MM.1S (cell line): ENCODE results near the gene RNF187.
A peak's percentile ranks its signal among the peaks of the same experiment; 100 is the strongest.

Experiments
- DNase-seq: peaks from one replicate; pipeline ENCODE4 v3.0.0-alpha.2; 2015
- H2AFZ ChIP-seq: fragments of 300-600 bp; sonication (generic); 2 replicates; pipeline ENCODE4 v1.6.0; 2016; ENCODE audit warnings: antibody characterized with exemption, low read length
- H3F3A ChIP-seq: fragments of 300-600 bp; sonication (generic); 2 replicates; pipeline ENCODE4 v1.6.1; 2016; ENCODE audit warnings: mild to moderate bottlenecking, antibody characterized with exemption, low read length, moderate library complexity, mixed read lengths; ENCODE audit not compliant: insufficient read depth
- H3K27ac ChIP-seq: fragments of 300-600 bp; sonication (generic); 2 replicates; pipeline ENCODE4 v1.5.1; 2016; ENCODE audit warnings: mild to moderate bottlenecking, low read length
- H3K27me3 ChIP-seq: fragments of 300-600 bp; sonication (generic); replicated peaks from 2 replicates; pipeline ENCODE4 v1.6.0; 2016; ENCODE audit warnings: low read length; ENCODE audit not compliant: insufficient read depth
- H3K36me3 ChIP-seq: fragments of 300-600 bp; sonication (generic); replicated peaks from 2 replicates; pipeline ENCODE4 v1.6.1; 2016; ENCODE audit warnings: mild to moderate bottlenecking, low read length, mixed read lengths; ENCODE audit not compliant: insufficient read depth
- H3K4me1 ChIP-seq: fragments of 300-600 bp; sonication (generic); 2 replicates; pipeline ENCODE4 v1.6.1; 2016; ENCODE audit warnings: low read length, mixed read lengths
- H3K4me2 ChIP-seq: fragments of 300-600 bp; sonication (generic); 2 replicates; pipeline ENCODE4 v1.6.0; 2016; ENCODE audit warnings: low read depth, low read length
- H3K4me3 ChIP-seq: fragments of 300-600 bp; sonication (generic); 2 replicates; pipeline ENCODE4 v1.5.1; 2016; ENCODE audit warnings: low read length, mixed read lengths
- H3K79me2 ChIP-seq: fragments of 300-600 bp; sonication (generic); 2 replicates; pipeline ENCODE4 v1.6.1; 2016; ENCODE audit warnings: mixed run types, low read length, mixed read lengths
- H3K9ac ChIP-seq: fragments of 300-600 bp; sonication (generic); 2 replicates; pipeline ENCODE4 v1.6.1; 2016; ENCODE audit warnings: low read length, mixed read lengths
- H3K9me2 ChIP-seq: fragments of 300-600 bp; sonication (generic); replicated peaks from 2 replicates; pipeline ENCODE4 v1.6.1; 2016; ENCODE audit warnings: mild to moderate bottlenecking, low read length, mixed read lengths; ENCODE audit not compliant: insufficient read depth
- H3K9me3 ChIP-seq: fragments of 300-600 bp; sonication (generic); replicated peaks from 2 replicates; pipeline ENCODE4 v1.6.1; 2016; ENCODE audit warnings: mild to moderate bottlenecking, low read length, mixed read lengths; ENCODE audit not compliant: insufficient read depth
- H4K20me1 ChIP-seq: fragments of 300-600 bp; sonication (generic); 2 replicates; pipeline ENCODE4 v1.6.1; 2016; ENCODE audit warnings: mild to moderate bottlenecking, low read length, moderate library complexity, mixed read lengths; ENCODE audit not compliant: insufficient read depth
- EZH2 ChIP-seq: fragments of 300-600 bp; sonication (generic); optimal IDR thresholded peaks from 2 replicates; pipeline ENCODE3; 2017; ENCODE audit warnings: low read depth, mild to moderate bottlenecking, antibody characterized with exemption, low read length, mixed read lengths
- EZH2phosphoT487 ChIP-seq: fragments of 300-600 bp; sonication (generic); IDR thresholded peaks from 2 replicates; pipeline ENCODE4 v1.6.1; 2018; ENCODE audit warnings: antibody characterized with exemption, low read length
- TF ChIP-seq, protein P1 (sequence below): fragments of 300-600 bp; sonication (generic); IDR thresholded peaks from 2 replicates; pipeline ENCODE4 v1.5.1; 2016; ENCODE audit warnings: antibody characterized with exemption, low read length, mixed read lengths

The RNF187 gene

GRCh38 chr1:228477263-228477662 is 9.9 kb upstream of the RNF187 start:
- no peak overlapping the region for H3K27ac ChIP-seq
- H3K9me2 ChIP-seq = no peaks in the 10 kb centered on the region
- no peaks in the 10 kb centered on the region for H3K36me3 ChIP-seq
- peaks cover 21% of the 10 kb centered on the region for H3F3A ChIP-seq
- peaks cover 45% of the 10 kb centered on the region for H3K4me1 ChIP-seq
- no peak overlapping the region for H2AFZ ChIP-seq
- H4K20me1 ChIP-seq = no peaks in the 10 kb centered on the region
- no peaks in the 10 kb centered on the region for H3K79me2 ChIP-seq
- H3K4me2 ChIP-seq = no peak overlapping the region
- DNase-seq = no peak
- TF ChIP-seq EZH2 (no peak), EZH2phosphoT487 (no peak)
- TF ChIP-seq, protein P1, sequence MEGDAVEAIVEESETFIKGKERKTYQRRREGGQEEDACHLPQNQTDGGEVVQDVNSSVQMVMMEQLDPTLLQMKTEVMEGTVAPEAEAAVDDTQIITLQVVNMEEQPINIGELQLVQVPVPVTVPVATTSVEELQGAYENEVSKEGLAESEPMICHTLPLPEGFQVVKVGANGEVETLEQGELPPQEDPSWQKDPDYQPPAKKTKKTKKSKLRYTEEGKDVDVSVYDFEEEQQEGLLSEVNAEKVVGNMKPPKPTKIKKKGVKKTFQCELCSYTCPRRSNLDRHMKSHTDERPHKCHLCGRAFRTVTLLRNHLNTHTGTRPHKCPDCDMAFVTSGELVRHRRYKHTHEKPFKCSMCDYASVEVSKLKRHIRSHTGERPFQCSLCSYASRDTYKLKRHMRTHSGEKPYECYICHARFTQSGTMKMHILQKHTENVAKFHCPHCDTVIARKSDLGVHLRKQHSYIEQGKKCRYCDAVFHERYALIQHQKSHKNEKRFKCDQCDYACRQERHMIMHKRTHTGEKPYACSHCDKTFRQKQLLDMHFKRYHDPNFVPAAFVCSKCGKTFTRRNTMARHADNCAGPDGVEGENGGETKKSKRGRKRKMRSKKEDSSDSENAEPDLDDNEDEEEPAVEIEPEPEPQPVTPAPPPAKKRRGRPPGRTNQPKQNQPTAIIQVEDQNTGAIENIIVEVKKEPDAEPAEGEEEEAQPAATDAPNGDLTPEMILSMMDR = no peak
- no peak overlapping the region for H3K4me3 ChIP-seq
- H3K9ac ChIP-seq = no peak overlapping the region
- no peaks in the 10 kb centered on the region for H3K27me3 ChIP-seq
- H3K9me3 ChIP-seq = no peaks in the 10 kb centered on the region

- Histone ChIP-seq H3K4me3 (no peak overlapping the region), H3K4me1 (peaks cover 41% of the 10 kb centered on the region), H3K27me3 (no peaks in the 10 kb centered on the region), H3K9me2 (no peaks in the 10 kb centered on the region), H3K27ac (peak overlapping the region; percentile 92), H3K9ac (peak overlapping the region; percentile 5; the same call in 1 of the 2 replicates), H2AFZ (0 out of 2 replicates have a peak overlapping the region, but pooled peaks have one; percentile 0), H3K79me2 (no peaks in the 10 kb centered on the region), H3F3A (peaks cover 21% of the 10 kb centered on the region), H4K20me1 (no peaks in the 10 kb centered on the region), H3K9me3 (no peaks in the 10 kb centered on the region), H3K36me3 (no peaks in the 10 kb centered on the region), H3K4me2 (peak overlapping the region; percentile 73)
- no peak for DNase-seq
- TF ChIP-seq, protein P1 = no peak
- TF ChIP-seq EZH2 = no peak
- TF ChIP-seq EZH2phosphoT487 = no peak
Observed at GRCh38 chr1:228478326-228478725, 8.9 kb upstream of the RNF187 start.

DNA sequence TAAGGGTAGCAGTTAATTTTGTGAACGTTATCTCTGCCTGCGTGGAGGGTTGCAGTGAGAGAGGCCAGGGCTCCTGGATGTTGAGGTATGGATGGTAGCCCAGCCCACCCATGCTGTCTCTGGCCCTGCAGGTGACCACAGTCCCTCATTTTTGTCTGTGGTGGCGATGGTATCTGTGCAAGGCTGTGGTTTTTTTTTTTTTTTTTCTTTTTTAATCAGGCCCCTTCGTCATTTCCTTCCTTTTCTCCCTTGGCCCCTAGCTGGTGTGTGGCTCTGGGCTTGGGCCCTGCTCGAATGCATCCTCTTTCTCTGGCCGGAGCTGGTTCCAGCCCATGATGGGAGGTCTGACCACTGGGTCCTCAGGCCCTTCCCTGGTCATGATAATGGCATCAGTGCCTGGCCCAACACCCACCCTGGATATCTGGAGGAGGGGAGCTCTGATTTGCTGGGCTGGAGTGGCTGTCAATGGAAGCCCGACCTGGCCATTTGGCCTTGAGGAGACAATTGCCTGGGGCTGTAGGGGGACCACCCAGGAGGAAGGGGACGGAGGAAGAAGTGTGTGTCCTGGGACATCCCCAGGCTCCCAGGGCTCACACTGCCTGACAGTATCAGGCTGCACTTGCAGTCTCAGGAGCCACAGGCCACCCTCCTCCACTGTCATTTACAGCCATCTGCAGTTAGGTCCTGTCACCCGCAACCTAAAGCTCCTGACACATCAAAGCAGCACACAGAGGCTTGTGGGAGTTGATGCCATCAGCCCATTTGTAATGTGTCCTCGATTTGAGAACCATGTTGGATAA is 8.1 kb upstream of the RNF187 start:
- Histone ChIP-seq H3K4me2 (peak overlapping the region; percentile 73), H3K9ac (peak overlapping the region; percentile 57), H3K4me1 (peaks cover 41% of the 10 kb centered on the region), H3F3A (peaks cover 21% of the 10 kb centered on the region), H2AFZ (peak overlapping the region; percentile 59), H4K20me1 (no peaks in the 10 kb centered on the region), H3K4me3 (peak overlapping the region; percentile 24; the same call in 1 of the 2 replicates), H3K9me3 (no peaks in the 10 kb centered on the region), H3K27me3 (no peaks in the 10 kb centered on the region), H3K36me3 (no peaks in the 10 kb centered on the region), H3K27ac (peak overlapping the region; percentile 92), H3K79me2 (no peaks in the 10 kb centered on the region), H3K9me2 (no peaks in the 10 kb centered on the region)
- no peak for TF ChIP-seq EZH2
- TF ChIP-seq, protein P1 = peak; percentile 17; the same call in 1 of the 2 replicates
- peak; percentile 86 for DNase-seq
